ENCODE results near the gene CD248.

The CD248 gene

GRCh38 chr11:66331542-66332370, 14.9 kb upstream of the CD248 start (continued):
- TF ChIP-seq ZBTB10 (tag by site-specific recombination; IDR thresholded peaks at IDR 0.05), result no peak

- H3K9me3 ChIP-seq (ENCODE audit: control insufficient read depth, insufficient read depth, low read depth, low read length), result no peaks in the 10 kb centered on the region
- ChIA-PET POLR2A (interaction anchor here (1.8 kb wide), 1 partner anchor 20 kb away, joined by 4 read pairs; no protein-coding TSS in a partner anchor), CTCF (interaction anchor here (0.7 to 2.6 kb wide), 2 partner anchors 19 to 812 kb away, joined by 3 to 25 read pairs; no protein-coding TSS in a partner anchor)
- no peaks in the 10 kb centered on the region for H3K4me1 ChIP-seq (ENCODE audit: control insufficient read depth, insufficient read depth, low read length)
- TF ChIP-seq ZNF184 (tag by site-specific recombination; IDR thresholded peaks at IDR 0.05), result no peak
- TF ChIP-seq KLF10 (tag by site-specific recombination; IDR thresholded peaks at IDR 0.05), result no peak
- no peak overlapping the region for H3K4me3 ChIP-seq (ENCODE audit: low read depth, low read length)
- H3K36me3 ChIP-seq (ENCODE audit: control insufficient read depth in 2 of 2, insufficient read depth in 1 of 2, low read length in 2 of 2), result no peaks in the 10 kb centered on the region
- H3K27ac ChIP-seq (ENCODE audit: extremely low read depth, low read depth, low read length), result no peak overlapping the region
Observed at GRCh38 chr11:66330931-66331330, 14.1 kb upstream of the CD248 start.

- H3K27ac ChIP-seq (ENCODE audit: extremely low read depth, low read depth, low read length), result no peak overlapping the region
- POLR2A ChIA-PET, result interaction anchor here (1.2 kb wide), 1 partner anchor 17 kb away, joined by 6 read pairs; no protein-coding TSS in a partner anchor
- TF ChIP-seq ATF2 (tag by site-specific recombination; IDR thresholded peaks at IDR 0.05; ENCODE audit: low read depth), result no peak
- no peak for TF ChIP-seq ZNF544 (tag by site-specific recombination; IDR thresholded peaks at IDR 0.05)
- no peak for TF ChIP-seq ZNF19 (tag by site-specific recombination; IDR thresholded peaks at IDR 0.05; ENCODE audit: low read depth)
- no peak for TF ChIP-seq KLF16 (tag by site-specific recombination; IDR thresholded peaks at IDR 0.05)
- TF ChIP-seq BCL11A (tag by site-specific recombination; IDR thresholded peaks at IDR 0.05; ENCODE audit: low read depth), result no peak
- TF ChIP-seq ZNF239 (tag by site-specific recombination; IDR thresholded peaks at IDR 0.05), result no peak
- no peak for TF ChIP-seq ZNF514 (tag by site-specific recombination; IDR thresholded peaks at IDR 0.05)
- no peak for TF ChIP-seq ZNF133 (tag by site-specific recombination; IDR thresholded peaks at IDR 0.05)
- TF ChIP-seq ZNF707 (tag by site-specific recombination; IDR thresholded peaks at IDR 0.05), result no peak
- no peak for TF ChIP-seq IKZF3 (tag by site-specific recombination; IDR thresholded peaks at IDR 0.05)
- no peak for TF ChIP-seq MEIS1 (CRISPR knock-in tag; IDR thresholded peaks at IDR 0.05; ENCODE audit: borderline replicate concordance)
- no peak for TF ChIP-seq MYNN (tag by site-specific recombination; IDR thresholded peaks at IDR 0.05; ENCODE audit: borderline replicate concordance)
- no peak for TF ChIP-seq ZNF580 (tag by site-specific recombination; IDR thresholded peaks at IDR 0.05)
- TF ChIP-seq KLF8 (tag by site-specific recombination; IDR thresholded peaks at IDR 0.05), result no peak
- no peak for TF ChIP-seq ZNF529 (tag by site-specific recombination; IDR thresholded peaks at IDR 0.05; ENCODE audit: insufficient replicate concordance)
- no peak for TF ChIP-seq EGR2 (tag by site-specific recombination; IDR thresholded peaks at IDR 0.05; ENCODE audit: low read depth)
- no peak for TF ChIP-seq HIC1 (tag by site-specific recombination; IDR thresholded peaks at IDR 0.05)
- TF ChIP-seq ZNF701 (tag by site-specific recombination; IDR thresholded peaks at IDR 0.05), result no peak
Observed at GRCh38 chr11:66329165-66329673, 12.4 kb upstream of the CD248 start.

More at GRCh38 chr11:66329165-66329673, 12.4 kb upstream of the CD248 start:
- no peaks in the 10 kb centered on the region for H3K36me3 ChIP-seq (ENCODE audit: control insufficient read depth in 2 of 2, insufficient read depth in 1 of 2, low read length in 2 of 2)
- no peaks in the 10 kb centered on the region for H3K9me3 ChIP-seq (ENCODE audit: control insufficient read depth, insufficient read depth, low read depth, low read length)
- no peak overlapping the region for H3K4me3 ChIP-seq (ENCODE audit: low read depth, low read length)
- no peaks in the 10 kb centered on the region for H3K4me1 ChIP-seq (ENCODE audit: control insufficient read depth, insufficient read depth, low read length)
- CTCF ChIA-PET, result interaction anchor here (0.6 to 2.6 kb wide), 10 partner anchors 10 to 108 kb away, joined by 3 to 25 read pairs (median 4); no protein-coding TSS in a partner anchor
